PFSK-1 (cell line): ENCODE measurements around the gene COIL.

ENCODE experiments used
- POLR2AphosphoS5 ChIP-seq: IDR thresholded peaks from 2 replicates; pipeline ENCODE4 v1.6.1; 2012; ENCODE audit warnings: low read depth, mild to moderate bottlenecking, control low read depth, low read length, moderate library complexity
- SIN3A ChIP-seq: IDR thresholded peaks from 2 replicates; pipeline ENCODE4 v1.6.1; 2012; ENCODE audit warnings: mild to moderate bottlenecking, low read length, moderate library complexity, borderline replicate concordance; ENCODE audit not compliant: insufficient read depth
- TAF1 ChIP-seq: IDR thresholded peaks from 2 replicates; pipeline ENCODE4 v1.6.1; 2012; ENCODE audit warnings: low read length, control low read depth, borderline replicate concordance; ENCODE audit not compliant: insufficient read depth
- TF ChIP-seq, protein P1 (sequence below), 2 experiments: IDR thresholded peaks; 2 replicates each; pipeline versions ENCODE4 v1.6.1 to v1.8.0; 2011 to 2012; ENCODE audit warnings: low read depth in 2 of 2, low read length in 2 of 2, control low read depth in 1 of 2, inconsistent platforms in 1 of 2, mild to moderate bottlenecking in 1 of 2, moderate library complexity in 1 of 2; ENCODE audit not compliant: insufficient read depth in 1 of 2

- TF ChIP-seq POLR2AphosphoS5: no peak
- TF ChIP-seq, protein P1, sequence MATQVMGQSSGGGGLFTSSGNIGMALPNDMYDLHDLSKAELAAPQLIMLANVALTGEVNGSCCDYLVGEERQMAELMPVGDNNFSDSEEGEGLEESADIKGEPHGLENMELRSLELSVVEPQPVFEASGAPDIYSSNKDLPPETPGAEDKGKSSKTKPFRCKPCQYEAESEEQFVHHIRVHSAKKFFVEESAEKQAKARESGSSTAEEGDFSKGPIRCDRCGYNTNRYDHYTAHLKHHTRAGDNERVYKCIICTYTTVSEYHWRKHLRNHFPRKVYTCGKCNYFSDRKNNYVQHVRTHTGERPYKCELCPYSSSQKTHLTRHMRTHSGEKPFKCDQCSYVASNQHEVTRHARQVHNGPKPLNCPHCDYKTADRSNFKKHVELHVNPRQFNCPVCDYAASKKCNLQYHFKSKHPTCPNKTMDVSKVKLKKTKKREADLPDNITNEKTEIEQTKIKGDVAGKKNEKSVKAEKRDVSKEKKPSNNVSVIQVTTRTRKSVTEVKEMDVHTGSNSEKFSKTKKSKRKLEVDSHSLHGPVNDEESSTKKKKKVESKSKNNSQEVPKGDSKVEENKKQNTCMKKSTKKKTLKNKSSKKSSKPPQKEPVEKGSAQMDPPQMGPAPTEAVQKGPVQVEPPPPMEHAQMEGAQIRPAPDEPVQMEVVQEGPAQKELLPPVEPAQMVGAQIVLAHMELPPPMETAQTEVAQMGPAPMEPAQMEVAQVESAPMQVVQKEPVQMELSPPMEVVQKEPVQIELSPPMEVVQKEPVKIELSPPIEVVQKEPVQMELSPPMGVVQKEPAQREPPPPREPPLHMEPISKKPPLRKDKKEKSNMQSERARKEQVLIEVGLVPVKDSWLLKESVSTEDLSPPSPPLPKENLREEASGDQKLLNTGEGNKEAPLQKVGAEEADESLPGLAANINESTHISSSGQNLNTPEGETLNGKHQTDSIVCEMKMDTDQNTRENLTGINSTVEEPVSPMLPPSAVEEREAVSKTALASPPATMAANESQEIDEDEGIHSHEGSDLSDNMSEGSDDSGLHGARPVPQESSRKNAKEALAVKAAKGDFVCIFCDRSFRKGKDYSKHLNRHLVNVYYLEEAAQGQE (IDR thresholded peaks at IDR 0.05; ENCODE audit: insufficient read depth in 1 of 2, low read depth in 2 of 2, low read length in 2 of 2): no peak
- TF ChIP-seq SIN3A: no peak
- no peak for TF ChIP-seq TAF1
These were observed 70.5 kb downstream of the COIL start for GRCh38 chr17:56890390-56890789.
